Muscle of arm (tissue), 12 donors: ENCODE measurements around the gene RAD51B. TPM values are rescaled to one million over a fixed set of nuclear protein-coding genes. Genes with fewer than 3 reads are reported as not detected.
"Not testable (repeated sequence)": the region's sequence is repeated elsewhere in the genome, so short reads cannot be mapped to it uniquely, and the experiment has no call there.

Source experiments
- DNase-seq: peaks from one replicate; pipeline ENCODE4 v3.0.0-alpha.2; 2013
- polyA plus RNA-seq, 12 donors: library from polyadenylated mRNA; unstranded; fragments of 120-200 nt; gene quantifications; one replicate each; pipeline ENCODE4 v1.2.1, GENCODE V29; 2013; ENCODE audit not compliant: insufficient read length in 12 of 12

RAD51B gene
- polyA plus RNA-seq, 12 donors, result 6.3 to 13.1 (median 9.7) TPM; not detected in 2

- DNase-seq, result no peak
Measured at GRCh38 chr14:68694516-68695235, 875.1 kb downstream of the RAD51B start.

- DNase-seq, result no peak
Measured at GRCh38 chr14:68695326-68695768, 875.8 kb downstream of the RAD51B start.

GRCh38 chr14:68695856-68696255 is 876.3 kb downstream of the RAD51B start:
- DNase-seq, result no peak

- no peak for DNase-seq
Measured at GRCh38 chr14:68696266-68696665, 876.7 kb downstream of the RAD51B start.

GRCh38 chr14:68696721-68697495 is 877.3 kb downstream of the RAD51B start:
- DNase-seq, result no peak

GRCh38 chr14:68698773-68699172 is 879.2 kb downstream of the RAD51B start:
- DNase-seq, result not testable (repeated sequence)

- no peak for DNase-seq
Measured at GRCh38 chr14:68701001-68701741, 881.6 kb downstream of the RAD51B start.

GRCh38 chr14:68702135-68702534 is 882.6 kb downstream of the RAD51B start:
- DNase-seq, result no peak

- DNase-seq, result no peak
Measured at GRCh38 chr14:68702578-68702977, 883.0 kb downstream of the RAD51B start.

GRCh38 chr14:68703093-68703492 is 883.5 kb downstream of the RAD51B start:
- no peak for DNase-seq

- no peak for DNase-seq
Measured at GRCh38 chr14:68704736-68705720, 885.4 kb downstream of the RAD51B start.

GRCh38 chr14:68705741-68706283 is 886.2 kb downstream of the RAD51B start:
- no peak for DNase-seq

- DNase-seq, result no peak
Measured at GRCh38 chr14:68707482-68707881, 887.9 kb downstream of the RAD51B start.

GRCh38 chr14:68708343-68708742 is 888.8 kb downstream of the RAD51B start:
- no peak for DNase-seq

- DNase-seq, result no peak
Measured at GRCh38 chr14:68709007-68709406, 889.4 kb downstream of the RAD51B start.

GRCh38 chr14:68710776-68711175 is 891.2 kb downstream of the RAD51B start:
- DNase-seq, result no peak

- DNase-seq, result no peak
Measured at GRCh38 chr14:68711561-68712309, 892.2 kb downstream of the RAD51B start.

- no peak for DNase-seq
Measured at GRCh38 chr14:68712703-68713370, 893.3 kb downstream of the RAD51B start.

GRCh38 chr14:68713782-68714181 is 894.2 kb downstream of the RAD51B start:
- no peak for DNase-seq
